Bone marrow (tissue), 2 donors: ENCODE measurements around the gene DNAJC16.
"Not testable (repeated sequence)": the region's sequence is repeated elsewhere in the genome, so short reads cannot be mapped to it uniquely, and the experiment has no call there.

ENCODE experiments used
- DNase-seq, 2 donors: peaks; one replicate each; lab custom pipeline; 2025; lab: John Stamatoyannopoulos, UW

DNAJC16 gene

GRCh38 chr1:15507278-15507677 is 19.4 kb upstream of the DNAJC16 start:
- DNase-seq: no peak

DNA sequence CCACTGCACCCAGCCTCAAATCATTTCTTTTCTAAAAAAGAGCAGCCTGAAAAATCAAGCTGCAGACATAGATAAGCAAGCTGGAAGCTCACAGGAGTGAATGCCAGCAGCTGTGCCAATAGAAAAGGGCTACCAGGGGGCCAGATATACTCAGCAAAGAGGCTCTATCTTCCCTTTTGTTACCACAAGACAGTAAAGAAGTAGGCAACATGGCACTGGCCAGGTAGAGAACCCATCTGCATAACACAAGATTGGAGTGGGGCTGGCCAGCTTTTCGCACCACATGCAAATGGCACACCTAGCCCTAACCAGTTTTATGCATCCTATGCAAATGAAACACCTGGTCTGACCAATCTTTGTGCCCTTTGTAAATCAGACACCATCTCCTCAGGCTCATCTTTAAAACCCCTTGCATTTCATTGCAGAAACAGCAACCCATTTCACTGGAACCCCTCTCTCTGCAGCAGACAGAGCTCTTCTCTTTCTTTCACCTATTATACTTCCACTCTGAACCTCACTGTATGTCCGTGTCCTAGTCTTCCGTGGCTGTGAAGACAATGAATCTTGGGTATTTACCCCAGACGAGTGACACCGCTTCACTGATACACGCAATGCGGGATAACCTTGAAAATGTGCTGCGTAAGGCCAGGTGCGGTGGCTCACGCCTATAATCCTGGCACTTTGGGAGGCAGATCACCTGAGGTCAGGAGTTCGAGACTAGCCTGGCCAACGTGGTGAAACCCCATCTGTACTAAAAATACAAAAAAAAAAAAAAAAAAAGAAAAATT is 17.8 kb upstream of the DNAJC16 start:
- DNase-seq: no peak

- no peak for DNase-seq
These were observed 17.1 kb upstream of the DNAJC16 start for GRCh38 chr1:15509586-15509985.

DNA sequence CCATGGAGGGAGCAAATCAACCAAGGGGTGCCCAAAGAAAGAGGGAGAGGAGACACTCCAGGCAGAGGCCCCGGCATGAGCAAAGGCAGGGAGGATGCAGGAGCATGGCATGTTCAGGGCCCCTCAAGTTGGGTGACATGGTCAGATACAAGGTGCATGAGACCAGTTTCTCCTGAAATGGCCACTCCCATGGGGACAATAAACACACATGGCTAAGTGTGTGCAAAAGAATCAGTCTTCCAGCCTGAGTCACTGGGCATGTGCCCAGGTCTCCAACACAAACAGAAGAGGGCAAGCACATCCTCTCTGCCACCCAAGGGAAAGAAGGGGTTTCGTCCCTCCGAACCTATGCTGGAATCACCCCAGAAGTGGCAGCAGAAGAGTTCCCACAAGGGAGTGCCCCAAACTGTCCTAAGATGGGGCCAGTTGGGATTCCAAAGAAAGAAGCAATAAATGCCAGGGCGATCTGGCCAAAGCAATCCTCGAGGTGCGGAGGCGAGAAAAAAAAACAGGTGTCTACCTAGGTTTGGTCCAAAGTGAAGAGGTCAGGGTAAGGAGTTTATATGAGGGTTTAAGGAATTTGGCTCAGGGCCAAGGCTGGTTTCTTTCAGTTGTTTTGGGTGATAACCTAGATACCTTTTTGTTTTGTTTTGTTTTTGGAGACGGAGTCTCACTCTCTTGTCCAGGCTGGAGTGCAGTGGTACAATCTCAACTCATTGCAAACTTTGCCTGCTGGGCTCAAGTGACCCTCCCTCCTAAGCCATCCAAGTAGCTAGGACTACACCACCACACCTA is 15.8 kb upstream of the DNAJC16 start:
- DNase-seq: no peak

- DNase-seq: no peak
These were observed 13.5 kb upstream of the DNAJC16 start for GRCh38 chr1:15513192-15513591.

DNA sequence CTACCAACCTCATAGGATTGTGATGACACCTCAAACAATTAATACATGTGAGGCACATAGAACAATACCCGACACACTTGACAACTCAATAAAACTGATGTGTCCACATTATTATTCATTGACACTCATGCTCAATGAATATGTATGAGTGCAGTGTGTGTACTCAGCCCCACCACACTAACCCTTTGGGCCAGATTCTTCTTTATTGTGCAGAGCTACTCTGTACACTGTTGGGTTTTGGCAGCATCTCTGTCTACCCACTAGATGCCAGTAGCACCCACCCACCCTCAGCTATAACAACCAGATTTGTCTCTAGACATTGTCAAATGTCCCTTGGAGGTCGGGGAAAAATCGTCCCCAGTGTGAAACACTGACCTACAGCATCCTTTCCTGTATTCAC is 12.7 kb upstream of the DNAJC16 start:
- DNase-seq: no peak

GRCh38 chr1:15514557-15514956 is 12.1 kb upstream of the DNAJC16 start:
- not testable (repeated sequence) for DNase-seq

GRCh38 chr1:15515022-15515663 is 11.5 kb upstream of the DNAJC16 start:
- no peak for DNase-seq

GRCh38 chr1:15519625-15520024 is 7.0 kb upstream of the DNAJC16 start:
- no peak for DNase-seq

- DNase-seq: not testable (repeated sequence)
These were observed 5.3 kb upstream of the DNAJC16 start for GRCh38 chr1:15521206-15521906.

- no peak for DNase-seq
These were observed 4.1 kb upstream of the DNAJC16 start for GRCh38 chr1:15522551-15522950.

DNA sequence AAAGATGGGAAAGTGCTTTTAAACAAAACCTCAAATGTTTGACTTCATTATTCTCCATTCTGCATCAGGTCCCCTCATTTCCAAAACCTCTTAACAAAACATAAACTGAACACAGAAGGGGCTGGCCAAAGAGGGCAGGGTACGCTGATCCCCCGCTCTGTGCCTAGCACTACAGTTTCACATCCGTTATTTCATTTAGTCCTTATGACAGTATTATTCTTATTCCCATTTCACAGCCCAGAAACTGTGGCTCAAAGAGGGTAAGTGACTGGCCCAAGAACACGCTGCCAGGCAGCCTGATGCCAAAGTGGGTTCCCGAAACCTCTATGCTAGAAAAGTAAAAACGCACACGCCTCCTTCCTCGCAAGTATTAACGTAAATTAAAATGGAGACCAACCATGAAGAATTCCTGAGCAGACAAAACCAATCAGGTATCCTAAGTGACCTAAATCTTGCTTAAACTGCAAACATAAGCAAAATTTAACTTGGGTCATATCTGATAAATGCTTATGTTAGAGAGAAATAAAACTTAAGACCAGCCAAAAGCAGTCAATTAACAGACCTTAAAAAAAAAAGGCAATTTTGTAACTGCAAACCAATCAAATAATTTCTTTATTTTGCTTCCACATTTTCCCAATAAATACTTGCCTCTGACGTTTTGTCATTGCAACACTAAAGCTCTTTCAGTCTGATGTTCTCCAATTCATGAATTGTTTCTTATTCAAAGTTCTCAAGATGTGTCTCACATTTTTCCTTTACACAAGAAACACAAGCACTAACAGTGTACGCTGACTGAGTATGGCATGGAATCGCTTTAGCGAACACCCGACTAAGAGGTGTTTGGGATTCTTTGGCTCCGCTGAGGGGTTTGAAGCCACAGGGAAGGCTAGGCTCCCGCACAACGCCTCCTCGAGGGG is 3.3 kb upstream of the DNAJC16 start:
- no peak for DNase-seq

- no peak for DNase-seq
These were observed 2.7 kb upstream of the DNAJC16 start, which contains the start of gene CASP9 for GRCh38 chr1:15524021-15524282. Gene CASP9, minus strand, starts transcription at chr1:15524215. Its CDS starts 15 bp downstream, at chr1:15524200.

DNA sequence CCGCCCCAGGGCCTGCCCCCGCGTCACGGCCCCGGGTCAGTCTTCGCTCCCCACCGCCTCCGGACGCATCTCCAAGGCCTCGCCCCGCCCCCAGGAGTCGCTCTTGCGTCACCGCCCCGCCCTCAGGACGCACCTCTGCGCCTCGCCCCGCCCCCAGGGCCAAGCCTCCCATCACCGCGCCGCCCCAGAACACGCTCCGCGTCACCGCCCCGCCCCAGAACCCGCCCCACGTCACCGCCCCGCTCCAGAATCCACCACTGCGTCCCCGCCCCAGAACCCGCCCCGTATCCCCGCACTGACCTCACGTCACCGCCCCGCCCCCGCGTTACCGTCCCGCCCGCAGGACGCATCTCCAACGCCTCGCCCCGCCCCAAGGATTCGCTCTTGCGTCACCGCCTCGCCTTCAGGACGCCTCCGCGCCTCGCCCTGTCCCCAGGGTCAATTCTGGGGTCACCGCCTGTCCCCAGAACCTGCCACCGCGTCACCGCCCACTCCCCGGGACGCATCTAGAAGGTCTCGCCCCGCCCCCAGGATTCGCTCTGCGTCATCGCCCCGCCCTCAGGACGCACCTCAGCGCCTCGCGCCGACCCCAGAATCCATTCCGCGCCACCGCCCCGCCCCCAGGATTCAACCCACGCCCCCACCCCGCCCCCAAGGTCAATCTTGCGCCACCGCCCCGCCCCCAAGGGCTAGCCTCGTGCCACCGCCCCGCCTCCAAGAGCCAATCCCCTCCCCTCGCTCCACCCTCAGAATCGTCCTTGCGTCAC is 2.2 kb upstream of the DNAJC16 start:
- DNase-seq: peak; percentile 98 to 100

DNA sequence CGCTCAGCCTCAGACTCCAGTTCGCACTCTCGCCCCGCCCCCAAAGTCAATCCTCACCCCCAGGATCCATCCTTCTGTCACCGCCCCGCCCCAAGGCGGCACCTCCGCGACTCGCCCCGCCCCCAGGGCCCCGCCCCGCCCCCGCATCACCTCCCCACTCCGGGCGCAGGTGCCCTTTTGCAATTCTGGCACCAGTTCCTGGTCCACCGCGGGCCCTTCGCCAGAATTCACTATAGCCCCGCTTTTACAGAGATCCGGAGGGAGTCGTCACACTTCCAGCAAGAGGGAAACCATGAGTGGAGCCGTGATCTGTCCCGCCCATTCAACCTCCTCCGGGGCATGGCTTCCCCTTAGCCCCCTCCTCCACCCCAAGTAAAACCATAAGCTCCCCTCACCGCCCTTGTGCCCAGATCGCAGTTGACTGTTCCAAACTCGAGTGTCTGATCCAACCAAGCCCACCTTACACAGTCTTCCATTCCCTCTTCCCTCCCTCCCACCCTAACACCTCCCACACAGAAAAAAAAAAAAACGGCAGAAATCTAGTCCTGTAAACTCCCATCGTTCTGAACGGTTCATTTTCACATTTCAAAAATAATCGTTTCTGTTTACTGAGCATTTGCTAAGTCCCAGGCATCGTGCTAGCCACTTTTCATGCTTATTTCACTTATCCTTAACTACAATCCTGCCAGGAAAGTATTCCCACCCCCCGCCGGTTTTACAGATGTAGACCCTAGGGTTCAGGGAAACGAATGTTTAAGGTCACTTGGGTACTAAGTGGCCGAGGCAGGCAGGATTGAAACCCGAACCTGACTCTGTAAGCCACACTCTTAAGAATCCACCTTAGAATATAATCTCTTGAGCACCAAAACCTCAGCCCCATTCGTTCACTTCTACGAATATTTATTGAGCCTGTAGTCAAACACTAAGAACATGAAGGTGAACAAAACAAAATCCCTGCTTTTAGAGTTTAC is 1.3 kb upstream of the DNAJC16 start:
- peak in 1 of 2 donors; percentile 70 for DNase-seq

- DNase-seq: no peak
These were observed 593 bp upstream of the DNAJC16 start for GRCh38 chr1:15526021-15526489.

- DNase-seq: no peak
These were observed 4.4 kb downstream of the DNAJC16 start for GRCh38 chr1:15531003-15531402.

GRCh38 chr1:15531682-15532081 is 5.0 kb downstream of the DNAJC16 start:
- no peak for DNase-seq

DNA sequence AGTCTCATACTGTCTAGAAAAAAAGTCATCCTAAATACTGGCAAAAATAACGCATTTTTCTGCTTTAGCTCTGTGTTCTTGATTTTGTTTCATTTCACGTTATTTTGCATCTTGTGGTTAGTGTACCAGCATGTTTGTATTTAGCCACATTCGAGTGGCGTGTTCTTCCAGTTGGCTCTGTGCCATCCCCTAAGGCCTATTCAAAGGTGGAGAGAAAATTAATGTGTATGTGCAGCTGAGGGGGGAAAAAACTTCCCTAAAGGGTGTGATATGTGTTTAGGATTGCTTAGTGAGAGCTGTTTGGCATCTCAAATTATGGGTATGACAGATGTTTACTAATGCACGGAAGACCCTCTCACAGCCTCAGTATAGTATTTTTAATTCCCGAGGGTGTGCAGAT is 12.1 kb downstream of the DNAJC16 start:
- no peak for DNase-seq
